Measurements from ENCODE around the gene SAMSN1.

The SAMSN1 gene

DNA sequence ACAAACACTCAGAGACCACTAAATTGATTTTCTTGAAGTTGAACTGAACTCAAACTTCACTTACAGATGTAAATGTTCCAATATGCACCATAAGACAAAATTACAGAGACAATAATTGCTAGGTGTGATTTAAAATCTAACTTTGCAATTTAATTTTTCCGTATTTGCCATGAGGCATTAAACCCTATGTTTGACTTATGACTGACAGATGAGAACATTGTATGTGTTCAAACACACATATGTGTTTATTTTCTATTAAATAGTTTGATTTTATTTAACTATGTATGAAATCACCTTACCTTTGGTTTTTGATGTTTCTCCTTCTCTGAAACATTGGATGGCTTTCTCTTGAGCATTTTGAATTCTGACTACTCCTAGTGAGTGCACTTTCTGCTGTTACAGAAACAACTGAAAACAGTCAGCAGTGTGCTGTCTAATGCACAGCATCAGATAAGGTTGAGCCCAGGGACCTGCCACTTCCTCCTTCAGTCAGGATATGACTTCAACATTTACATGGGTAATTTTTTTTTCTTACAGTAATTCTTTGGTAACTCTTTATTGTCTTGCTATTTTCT is at the start of gene SAMSN1:
Gene SAMSN1 (minus strand): TSS at position 410 of the 575 bp plus-strand sequence. CDS start 54 bp downstream, at position 356.
- no peak for DNase-seq

DNA sequence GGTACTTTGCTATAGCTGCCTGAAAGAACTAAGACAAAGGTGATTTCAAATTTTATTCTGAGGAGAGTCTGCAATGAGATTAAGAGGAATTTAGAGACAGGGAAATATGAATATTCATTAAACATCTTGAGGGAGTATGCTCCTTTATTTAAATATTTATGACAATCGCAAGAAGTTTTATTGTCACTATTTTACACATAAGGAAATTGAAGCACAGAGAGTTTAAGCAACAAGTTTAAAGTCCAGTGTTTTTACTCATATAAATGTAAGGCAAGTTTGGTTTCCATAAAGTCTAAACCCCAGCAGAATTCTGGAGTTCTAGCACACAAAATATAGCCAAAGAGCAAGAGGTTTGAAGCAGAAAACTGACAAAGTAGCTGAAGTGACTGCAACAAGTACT is 49.3 kb upstream of the SAMSN1 start:
- no peak for DNase-seq

DNA sequence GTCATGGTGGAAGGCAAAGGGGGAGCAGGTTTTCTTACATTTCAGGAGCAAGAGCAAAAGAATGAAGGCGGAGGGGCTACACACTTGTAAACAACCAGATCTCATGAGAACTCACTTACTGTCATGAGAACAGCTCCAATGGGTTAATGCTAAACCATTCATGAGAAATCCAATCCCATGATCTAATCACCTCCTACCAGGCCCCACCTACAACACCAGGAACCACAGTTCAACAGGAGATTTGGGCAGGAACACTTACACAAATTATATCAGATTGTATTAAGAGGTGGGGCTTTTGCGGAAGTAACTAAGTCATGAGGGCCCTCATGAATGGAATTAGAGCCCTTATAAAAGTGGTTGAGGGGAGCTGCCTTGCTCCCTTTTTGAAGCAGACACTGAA is 48.9 kb upstream of the SAMSN1 start:
- no peak for DNase-seq

DNA sequence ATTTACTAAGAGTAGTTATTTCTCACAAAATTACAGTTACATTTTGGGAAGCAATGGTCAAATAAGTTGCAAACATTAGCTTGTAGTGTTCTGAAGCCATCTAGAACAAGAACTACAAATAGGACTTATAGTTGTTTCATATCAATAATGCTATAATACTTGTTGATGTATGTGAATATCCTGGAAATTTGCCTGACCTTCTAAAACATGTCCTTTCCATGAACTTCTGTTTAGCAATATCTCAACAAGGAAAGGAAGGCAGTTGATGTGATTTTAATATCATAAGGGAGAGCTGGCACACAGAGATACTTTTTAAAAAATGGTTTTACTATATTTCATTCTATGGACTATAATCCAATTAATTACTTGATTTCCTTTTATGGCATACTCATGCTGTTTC is 47.1 kb upstream of the SAMSN1 start:
- no peak for DNase-seq

DNA sequence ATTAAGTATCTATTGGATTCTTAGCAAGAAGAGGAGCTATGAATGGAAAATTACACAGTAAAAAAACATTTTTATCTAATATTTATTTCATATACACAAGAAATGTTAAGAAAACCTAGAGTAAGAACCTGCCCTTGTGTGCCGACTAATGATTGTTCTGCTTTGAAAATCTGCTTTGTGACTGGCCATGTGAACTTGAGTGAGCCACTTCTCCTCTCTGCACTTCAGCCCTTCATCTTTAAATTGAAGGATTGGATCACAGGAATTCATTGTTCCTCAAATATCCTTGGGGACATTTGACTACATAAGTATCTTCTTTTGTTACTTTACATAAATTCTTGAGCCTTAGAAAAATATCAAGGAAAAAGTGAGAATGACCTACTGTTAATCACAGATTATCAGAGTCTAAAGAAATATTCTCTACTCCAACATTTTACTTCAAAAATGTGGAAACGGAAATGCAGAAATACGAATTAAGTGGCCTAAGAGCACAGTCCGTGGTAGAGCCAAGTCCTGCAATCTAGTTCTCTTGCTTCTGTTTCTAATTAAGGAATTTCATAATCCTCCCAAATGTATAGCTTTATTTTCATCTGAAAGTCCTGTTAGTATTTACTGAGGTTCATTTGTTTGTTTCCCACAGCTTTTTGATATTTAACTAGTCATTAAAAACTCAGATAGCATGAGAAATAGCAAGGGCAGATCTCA is 46.3 kb upstream of the SAMSN1 start:
- DNase-seq, result no peak

DNA sequence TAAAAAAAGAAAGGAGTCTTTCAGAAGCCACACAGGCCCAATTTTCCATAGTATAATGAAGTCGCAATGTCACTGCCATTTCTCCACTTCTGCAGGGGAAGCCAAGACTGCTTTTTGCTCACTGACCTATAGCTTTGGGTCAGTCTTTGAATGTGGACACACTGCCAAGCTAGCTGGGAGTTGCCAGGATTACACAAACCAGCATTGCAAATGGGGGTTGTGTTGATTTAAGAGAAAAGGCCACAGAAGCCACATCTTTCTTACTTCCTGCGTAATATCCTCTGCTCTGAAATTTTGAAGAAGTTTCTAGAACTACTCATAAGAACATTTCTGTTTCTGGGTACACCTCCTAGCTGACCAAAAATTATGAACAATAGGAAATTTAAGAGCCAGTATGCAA is 45.8 kb upstream of the SAMSN1 start:
- no peak for DNase-seq

DNA sequence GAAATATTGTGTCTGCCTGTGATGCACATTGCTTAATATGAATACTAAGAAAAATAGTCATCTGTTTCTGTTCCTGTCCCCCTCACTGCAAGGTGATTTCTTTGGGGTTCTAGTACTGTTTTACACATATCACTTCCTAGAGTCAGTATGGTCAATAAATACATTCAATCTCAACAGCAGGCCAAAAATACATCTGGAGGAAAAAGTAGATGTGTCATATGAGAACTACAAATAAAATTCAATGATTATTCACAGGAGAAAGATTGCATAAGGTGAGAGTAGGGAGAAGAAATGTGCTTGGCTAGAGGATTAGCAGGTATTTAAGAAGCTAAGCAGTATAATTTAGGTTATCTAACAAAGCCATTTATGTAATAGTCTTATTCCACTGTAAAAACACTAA is 45.3 kb upstream of the SAMSN1 start:
- no peak for DNase-seq

DNA sequence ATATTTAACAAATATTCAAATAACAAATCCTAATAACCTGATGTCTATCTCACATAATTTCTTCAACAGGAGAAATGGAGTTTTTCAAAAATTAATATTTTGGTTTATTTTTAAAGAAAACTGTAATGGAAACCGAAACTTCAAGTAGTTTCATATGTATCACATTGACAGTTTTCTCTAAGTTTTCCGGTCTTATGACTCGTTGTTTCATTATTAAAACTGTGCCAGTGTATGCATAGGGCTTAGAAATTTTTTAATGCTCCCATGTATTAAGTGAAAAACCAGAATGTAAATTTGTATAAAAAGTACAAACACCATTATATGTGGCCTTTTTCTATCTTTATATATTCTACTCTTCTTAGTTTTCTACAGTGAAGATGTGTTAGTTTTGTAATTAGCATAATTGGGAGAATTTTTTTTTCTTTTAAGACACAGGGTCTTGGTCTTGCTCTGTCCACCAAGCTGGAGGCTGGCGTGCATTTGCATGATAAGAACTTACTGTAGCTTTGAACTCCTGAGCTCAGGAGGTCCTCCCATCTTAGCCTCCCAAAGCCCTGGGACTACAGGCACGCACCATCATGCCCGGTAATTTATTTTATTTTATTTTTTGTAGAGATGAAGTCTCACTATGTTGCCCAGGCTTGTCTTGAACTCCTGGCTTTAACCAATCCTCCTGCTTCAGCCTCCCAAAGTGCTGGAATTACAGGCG is 43.9 kb upstream of the SAMSN1 start:
- DNase-seq, result no peak

DNA sequence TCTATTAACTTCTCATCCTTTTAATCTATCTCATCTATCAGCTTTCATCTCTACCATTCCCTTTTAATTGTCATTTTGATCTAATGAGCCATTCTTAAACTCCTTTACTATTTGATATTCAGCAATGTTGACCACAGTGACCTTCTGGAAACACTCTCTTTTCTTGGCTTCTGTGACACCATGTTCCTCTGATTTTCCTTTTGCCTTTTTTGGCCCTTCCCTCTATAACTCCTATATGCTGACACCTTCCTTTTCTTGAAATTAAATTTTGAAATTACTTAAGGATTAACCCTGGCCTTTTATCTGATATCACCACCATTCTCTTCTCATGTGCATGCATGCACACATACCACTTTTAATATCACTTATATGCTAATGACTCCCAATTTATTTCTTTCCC is 41.2 kb upstream of the SAMSN1 start:
- DNase-seq, result no peak

DNA sequence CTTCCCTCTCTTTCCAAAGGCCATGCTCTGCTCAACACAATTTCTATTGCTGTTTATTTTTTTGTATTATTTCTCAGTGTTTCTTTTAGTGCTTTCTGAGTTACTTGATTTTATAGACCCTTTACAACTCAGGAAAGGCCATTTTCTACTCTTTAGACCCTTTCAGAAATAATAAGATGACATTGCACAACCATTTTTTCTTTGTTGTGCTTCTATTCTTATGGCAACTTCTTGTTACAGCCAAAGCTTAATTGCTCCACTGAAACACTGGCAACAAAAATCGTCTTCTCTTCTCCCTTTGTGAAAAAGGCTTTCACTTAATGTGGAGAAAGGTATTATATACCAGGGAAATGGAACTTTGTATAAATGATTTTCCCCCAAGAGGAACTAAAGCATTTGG is 39.0 kb upstream of the SAMSN1 start:
- DNase-seq, result no peak

DNA sequence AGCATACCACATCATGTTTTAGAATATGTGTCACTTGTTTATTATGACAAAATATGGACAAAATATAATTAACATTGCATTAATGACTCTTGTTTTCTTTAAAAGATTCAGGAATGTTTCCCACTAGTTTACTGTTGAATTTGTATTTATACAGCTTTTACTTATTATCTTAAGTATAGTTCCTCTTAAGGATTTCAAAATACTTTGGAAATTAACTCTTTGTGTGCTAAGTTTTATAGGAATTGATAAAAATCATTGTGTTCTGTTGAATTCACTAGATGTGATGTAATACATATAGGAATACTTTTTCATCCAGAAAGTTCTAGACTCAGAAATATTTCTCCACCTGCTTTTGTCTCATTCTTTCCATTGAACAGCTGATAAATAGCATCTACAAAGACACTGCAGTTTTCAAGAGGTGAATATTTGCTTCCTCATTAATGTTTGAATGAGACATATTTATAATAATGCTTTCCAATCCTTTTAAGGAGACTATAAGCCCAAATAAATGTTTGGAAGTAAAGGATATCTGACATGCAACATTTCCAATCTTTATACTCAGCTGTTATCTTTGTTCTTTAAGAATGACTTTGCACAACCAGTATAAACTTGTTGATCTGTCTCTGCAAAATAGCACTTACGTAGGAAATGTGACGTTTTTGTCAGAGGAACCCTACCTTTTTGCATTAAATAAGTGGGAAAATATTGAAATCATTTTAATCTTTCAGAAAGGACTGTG is 38.4 kb upstream of the SAMSN1 start:
- DNase-seq, result no peak

DNA sequence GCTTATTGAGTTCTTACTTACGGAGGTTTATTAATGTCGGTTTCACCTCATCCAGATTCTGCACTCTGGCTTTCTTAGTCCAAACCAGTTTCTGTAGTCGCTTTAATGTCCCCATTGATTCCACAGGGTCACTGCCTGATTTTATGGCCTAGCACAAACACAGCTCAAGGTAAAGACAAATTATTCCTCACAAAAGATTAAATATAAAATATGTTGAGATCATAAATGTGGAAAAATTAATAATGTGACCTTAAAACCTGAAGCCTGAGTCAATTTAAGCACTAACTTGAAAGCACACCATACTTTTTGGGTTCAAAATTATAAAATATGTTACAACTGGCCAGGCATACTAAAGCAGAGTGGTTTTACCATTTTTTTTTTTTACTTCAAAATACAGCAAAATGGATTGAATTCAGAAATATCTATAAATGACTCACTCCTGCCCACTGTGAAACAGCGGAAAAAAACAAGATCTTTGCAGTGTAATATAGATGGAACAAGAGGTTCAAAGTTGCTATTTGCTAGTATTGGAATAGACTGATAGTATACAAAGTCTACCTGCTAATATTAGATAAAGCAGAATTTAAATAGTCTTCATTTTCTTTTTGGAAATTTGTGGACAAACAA is 37.6 kb upstream of the SAMSN1 start:
- DNase-seq, result no peak

DNA sequence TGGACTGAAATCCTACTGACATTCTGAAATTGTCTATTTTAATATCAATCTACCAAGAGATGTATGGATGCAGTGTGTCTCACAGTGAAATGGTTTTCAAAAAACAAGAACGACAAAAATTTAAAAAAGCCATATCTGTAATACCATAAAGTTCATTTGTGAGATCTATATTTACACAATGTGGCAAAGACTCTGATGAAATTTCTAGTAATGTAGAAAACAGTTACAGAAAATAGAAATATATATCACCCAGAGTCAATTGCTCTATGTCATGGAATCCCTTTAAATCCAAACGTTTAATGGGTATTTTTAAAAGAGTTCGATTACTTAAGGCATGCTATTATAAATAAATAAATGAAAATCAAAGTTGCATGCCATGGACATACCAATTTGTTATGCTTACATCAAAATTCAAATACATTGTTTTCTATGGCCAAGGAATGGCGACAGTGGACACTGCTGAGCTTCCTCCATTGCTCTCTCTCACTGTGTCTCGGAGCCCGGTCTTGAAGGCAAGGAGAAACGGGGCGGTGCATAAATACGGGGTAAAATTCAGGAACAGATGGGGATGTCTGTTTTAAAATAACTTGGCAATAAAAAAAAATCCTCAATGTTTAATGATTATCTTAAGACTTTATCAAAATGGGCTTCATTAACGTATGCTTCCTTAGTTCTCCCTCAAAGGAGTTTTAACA is 37.0 kb upstream of the SAMSN1 start:
- DNase-seq, result no peak

DNA sequence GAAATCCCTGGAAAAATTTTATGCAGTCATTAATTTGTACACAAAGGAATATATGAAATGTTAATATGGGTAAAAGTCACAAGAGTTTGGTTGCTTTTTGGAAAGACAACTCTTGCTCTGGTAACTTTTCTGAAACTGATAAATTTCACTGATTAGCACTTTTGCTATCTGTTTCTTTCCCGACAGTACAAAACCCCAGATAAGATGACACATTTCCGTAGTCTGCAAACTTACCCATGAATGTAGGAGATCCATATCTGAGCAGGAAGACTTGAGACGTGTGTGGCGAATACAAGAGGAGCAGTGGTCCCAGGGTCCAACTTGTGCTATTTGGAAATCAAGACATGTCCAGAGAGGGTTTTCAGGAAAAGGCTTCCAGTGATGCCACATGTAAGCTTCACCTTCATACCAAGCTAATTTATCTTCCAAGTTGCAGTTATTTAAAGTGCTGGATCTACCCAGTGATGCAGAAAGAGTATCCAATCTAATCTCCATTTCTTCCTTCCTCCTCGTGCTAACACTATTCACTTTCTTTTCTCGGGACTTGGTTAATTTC is 35.9 kb upstream of the SAMSN1 start:
- DNase-seq, result no peak

DNA sequence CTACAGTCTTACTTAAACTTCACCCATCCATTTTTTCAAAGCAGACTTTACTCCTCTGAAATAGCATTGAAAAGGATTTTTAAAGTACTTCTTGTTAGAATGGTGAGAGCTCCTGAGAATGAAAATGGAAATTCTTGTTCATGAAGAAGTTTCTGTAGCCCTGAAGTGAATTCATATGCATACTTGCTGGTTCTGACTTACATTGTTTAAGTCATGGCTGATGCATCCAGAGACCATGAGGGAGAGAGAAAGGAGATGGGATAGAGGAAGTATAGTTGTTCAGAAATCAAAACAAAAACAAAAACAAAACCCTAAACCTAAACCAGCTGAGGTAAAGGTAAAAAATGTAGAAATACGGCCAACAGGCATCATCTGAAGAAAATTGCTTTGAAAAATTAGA is 27.1 kb upstream of the SAMSN1 start:
- no peak for DNase-seq

DNA sequence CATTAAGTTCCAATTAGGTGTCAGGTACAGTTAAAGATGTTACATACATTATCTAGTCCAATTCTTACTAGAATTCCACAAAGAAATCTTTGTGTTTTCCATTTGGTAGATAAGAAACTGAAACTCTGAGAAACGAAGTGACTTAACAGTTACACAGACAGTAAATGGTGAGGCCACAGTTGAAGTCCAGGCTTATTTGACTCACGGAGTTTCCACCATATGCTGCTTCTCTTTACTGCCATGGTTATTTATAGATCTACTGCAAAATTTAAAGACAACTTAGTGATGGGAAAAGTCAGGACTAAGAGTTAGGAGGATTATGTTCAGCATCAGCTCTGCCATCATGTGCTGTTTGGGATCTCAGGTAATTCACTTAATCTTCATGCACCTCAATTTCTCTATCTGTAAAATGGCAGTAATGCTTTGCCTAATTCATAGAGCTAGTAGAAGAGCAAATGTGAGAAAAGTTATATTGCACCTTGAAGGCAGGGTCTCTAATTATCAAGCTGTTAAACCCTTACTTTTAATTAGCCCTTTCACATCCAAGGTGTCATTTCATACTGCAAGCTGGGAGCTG is 26.2 kb upstream of the SAMSN1 start:
- DNase-seq, result no peak

DNA sequence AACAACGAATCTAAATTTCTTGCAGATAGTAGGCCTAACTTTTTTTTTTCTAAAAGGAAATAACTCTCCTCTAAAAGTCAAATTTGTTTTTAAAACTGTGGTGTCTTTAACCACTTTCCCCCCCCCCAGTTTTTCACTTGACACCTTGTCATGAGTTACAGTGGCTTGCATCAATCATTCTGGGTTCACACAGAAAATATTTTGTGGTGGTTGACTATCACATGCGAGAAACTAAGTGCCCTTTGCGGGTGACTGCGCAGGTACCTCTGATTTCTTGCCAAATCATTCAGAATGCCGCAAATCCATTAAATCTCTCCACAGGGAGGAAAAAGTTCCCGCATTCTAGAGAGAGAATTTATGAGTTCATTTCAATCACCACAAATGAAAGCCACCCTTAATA is 23.8 kb upstream of the SAMSN1 start:
- no peak for DNase-seq

DNA sequence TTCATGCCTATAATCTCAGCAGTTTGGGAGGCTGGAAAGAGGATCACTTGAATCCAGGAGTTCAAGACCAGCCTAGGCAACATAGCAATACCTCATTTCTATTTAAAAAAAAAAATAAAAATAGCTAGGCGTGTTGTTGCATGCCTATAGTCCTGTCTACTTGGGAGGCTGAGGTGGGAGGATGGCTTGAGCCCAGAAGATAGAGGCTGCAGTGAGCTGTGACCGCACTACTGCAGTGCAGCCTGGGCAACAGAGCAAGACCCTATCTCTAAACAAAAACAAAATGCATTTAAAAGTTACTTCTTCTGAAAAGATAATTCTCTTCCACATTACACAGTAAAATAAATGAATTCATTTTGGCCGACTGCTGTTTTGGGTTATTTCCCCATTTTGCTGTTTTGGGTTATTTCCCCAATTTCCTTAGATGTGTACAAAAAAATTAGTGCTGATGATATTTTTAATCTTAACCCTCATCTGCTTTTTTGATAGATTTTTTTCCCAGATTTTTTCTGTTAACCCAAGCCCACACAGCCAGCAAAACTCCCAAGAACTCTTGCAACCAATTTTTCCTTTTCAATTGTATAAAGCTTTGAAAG is 23.0 kb upstream of the SAMSN1 start:
- no peak for DNase-seq

DNA sequence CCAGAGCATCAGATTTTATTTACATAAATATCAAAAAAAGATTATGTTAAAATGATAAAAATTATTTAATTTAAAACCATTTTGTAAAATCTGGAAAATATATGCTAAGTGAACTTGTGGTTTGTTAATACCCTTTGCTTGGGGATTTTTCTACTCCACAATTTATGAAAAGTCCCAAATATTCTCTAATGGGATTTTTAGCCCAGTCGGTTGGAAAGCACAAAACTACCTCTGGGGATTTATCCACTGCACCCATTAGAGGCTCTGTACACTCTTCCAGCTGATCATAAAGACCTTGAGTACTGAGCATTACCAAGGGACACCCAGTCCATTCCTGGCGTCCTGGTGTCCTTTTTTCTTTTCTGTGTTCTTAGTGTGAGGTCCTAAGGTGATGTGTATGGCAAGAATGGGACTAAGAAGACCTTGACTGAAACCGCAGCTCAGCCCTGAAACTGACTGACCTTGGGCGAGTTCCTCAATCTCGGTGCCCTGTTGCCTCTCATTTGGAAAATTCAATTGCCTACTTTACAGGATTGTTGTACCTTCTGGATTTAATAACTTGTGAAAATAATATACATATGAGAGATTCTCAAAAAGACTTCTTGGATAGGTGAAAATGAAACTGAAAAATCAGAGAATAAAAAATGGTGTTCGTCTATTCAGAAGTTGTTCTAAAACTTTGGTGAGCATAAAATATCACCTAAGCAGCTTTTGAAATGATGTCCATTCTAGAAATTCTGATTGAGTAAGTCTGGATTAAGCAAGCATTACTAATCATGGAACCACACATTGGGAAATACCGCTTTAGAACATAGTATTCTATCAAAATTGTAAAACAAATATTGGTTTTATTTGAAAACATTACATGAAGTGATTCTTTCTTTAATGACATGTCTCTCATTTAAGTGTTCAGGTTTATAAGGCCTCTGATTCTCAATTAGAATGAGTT is 21.5 kb upstream of the SAMSN1 start:
- DNase-seq, result no peak

DNA sequence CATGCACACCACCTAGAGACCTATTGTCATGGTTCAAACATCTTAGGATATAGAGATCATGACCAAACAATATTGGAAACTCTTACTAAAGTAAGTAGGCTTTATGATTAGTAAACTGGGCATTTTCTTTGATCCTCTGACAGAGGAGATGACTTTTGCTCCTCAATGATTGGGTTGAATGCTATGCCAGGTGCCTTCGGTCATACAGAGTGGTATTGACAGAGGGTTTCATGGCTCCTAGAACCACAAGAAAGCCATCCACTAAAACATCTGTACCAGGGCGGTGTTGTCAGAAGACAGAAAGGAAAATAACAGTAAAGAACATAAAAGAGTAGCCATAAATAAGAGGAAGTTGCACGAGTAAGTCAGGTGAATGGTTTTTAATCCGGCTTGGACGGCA is 20.8 kb upstream of the SAMSN1 start:
- no peak for DNase-seq

All from NCI-H510A (cell line).